Heart left ventricle (tissue), 16 donors: ENCODE measurements around the gene NUAK2. TPM values are rescaled to one million over a fixed set of nuclear protein-coding genes. Genes with fewer than 3 reads are reported as not detected.
A peak's percentile ranks its signal among the peaks of the same experiment; 100 is the strongest.

Experiments
- ATAC-seq, 4 donors: fragments of 200-7000 bp; cut with Tn5 transposase; one replicate each; pipeline ENCODE4 v1.9.1; 2020 to 2022; ENCODE audit warnings: moderate library complexity in 4 of 4, mild to moderate bottlenecking in 3 of 4, moderate number of reproducible peaks in 1 of 4
- DNase-seq, 5 donors: peaks; one replicate each; pipeline ENCODE4 v3.0.0-alpha.2; 2020
- H3K27ac ChIP-seq, 12 donors: fragments of 200-600 bp; sonication (generic) in 4 of 12; one replicate each; pipeline versions ENCODE4 v1.5.0 to v1.8.0; 2016 to 2022; ENCODE audit warnings: mild to moderate bottlenecking in 2 of 12
- H3K27me3 ChIP-seq, 9 donors: fragments of 200-600 bp; sonication (generic) in 2 of 9; one replicate each; pipeline versions ENCODE4 v1.5.1 to v1.8.0; 2016 to 2022; ENCODE audit warnings: mild to moderate bottlenecking in 3 of 9
- H3K36me3 ChIP-seq, 9 donors: fragments of 200-600 bp; sonication (generic) in 2 of 9; one replicate each; pipeline versions ENCODE4 v1.5.0 to v1.8.0; 2018 to 2022; ENCODE audit warnings: mild to moderate bottlenecking in 2 of 9
- H3K4me1 ChIP-seq, 12 donors: fragments of 200-600 bp; sonication (generic) in 4 of 12; one replicate each; pipeline versions ENCODE4 v1.5.0 to v1.8.0; 2016 to 2022; ENCODE audit warnings: mild to moderate bottlenecking in 3 of 12
- H3K4me3 ChIP-seq, 12 donors: fragments of 200-600 bp; sonication (generic) in 4 of 12; one replicate each; pipeline versions ENCODE4 v1.5.0 to v1.8.0; 2017 to 2022; ENCODE audit warnings: mild to moderate bottlenecking in 9 of 12, moderate library complexity in 4 of 12
- H3K9me3 ChIP-seq, 12 donors: fragments of 200-600 bp; sonication (generic) in 4 of 12; one replicate each; pipeline versions ENCODE4 v1.5.0 to v1.8.0; 2016 to 2022; ENCODE audit warnings: mild to moderate bottlenecking in 1 of 12
- CTCF ChIP-seq, 12 donors: fragments of 200-600 bp; sonication (generic) in 4 of 12; IDR thresholded peaks; one replicate each; pipeline versions ENCODE4 v1.5.0 to v1.8.0; 2018 to 2022; ENCODE audit warnings: antibody characterized with exemption in 12 of 12, mild to moderate bottlenecking in 5 of 12
- POLR2A ChIP-seq, 2 donors: fragments of 450-650 bp; IDR thresholded peaks; one replicate each; pipeline ENCODE4 v1.6.1; 2017; ENCODE audit warnings: antibody characterized with exemption in 2 of 2, mild to moderate bottlenecking in 2 of 2, moderate library complexity in 2 of 2
- WGBS, 4 donors: extraction: QIAGEN DNeasy Blood & Tissue Kit in 2 of 4; methylation state at CpG; one replicate each; pipeline versions ENCODE4 v1.1.5 to v1.1.7; 2013 to 2018; 5-methylcytosine and 5-hydroxymethylcytosine counted together
- intact Hi-C, 10 donors: fragments of 100-400 bp; cut with DNase I; formaldehyde crosslinking; loops; one replicate each; pipeline versions ENCODE4 v1.11.1 to v1.14.2; 2022
- polyA plus RNA-seq, 2 donors: library from polyadenylated mRNA; stranded (reverse); fragments of 200-250 nt; gene quantifications; one replicate each; pipeline ENCODE4 v1.2.3, GENCODE V29; 2013
- total RNA-seq, 9 donors: library from RNA; depleted of rRNA in 2 of 9; stranded (reverse); fragments of >200 nt in 2 of 9; fragmentation: NEBNext Ultra II Directional in 3 of 9; extraction: Animal tissue kit (Norgen Biotek cat#: 25700) in 3 of 9; gene quantifications; one replicate each; pipeline versions ENCODE4 v1.1.0 to v1.2.4, GENCODE V29; 2016 to 2023
- donor health status: ischemic (EF 13 %, LVEDD 7.1; RV severe dilation, severe dysfunction).
- donor health status: healthy with polysubstance abuse.
- donor health status: DM: no; HTN: yes; CAD: no.
- donor health status: DM: no; HTN: no; CAD: no.
- donor health status: ischemic (EF 25% LVEDD 6.9; RV normal size, moderate dysfunction).
- donor health status: ischemic (EF 25% LVEDD 5.7; RV mildly dilated, moderate dysfunction).
- donor health status: healthy.
- donor health status: DM: yes; HTN: yes; CAD: no.
- donor health status: ischemic (EF 35%, LVEDD 5.7; RV mildly dilated, moderate dysfunction).
- donor health status: nonischemic (EF 11% LVEDD 7.7; RV severe dilation, severe dysfunction).
- donor health status: DM: yes; HTN: yes; CAD: no.
- donor health status: PGD.
- donor health status: ischemic (EF 29% LVEDD 5.4; RV normal size, mild dysfunction).
- donor health status: nonischemic (EF 23%, LVEDD 6.1; RV moderate dilation, normal function).

NUAK2 gene
- total and polyA plus RNA-seq, 11 donors = 0.25 to 2.6 (median 0.66) TPM

- DNase-seq (no peak), ATAC-seq (peak in 2 of 4 donors; percentile 12 to 18)
- Histone ChIP-seq H3K27me3 (peaks cover 0 to 13% (median 6%) of the 10 kb centered on the region in 9 donors), H3K36me3 (no peaks in the 10 kb centered on the region), H3K4me1 (peaks cover 0 to 15% (median 0%) of the 10 kb centered on the region in 12 donors), H3K9me3 (no peaks in the 10 kb centered on the region), H3K4me3 (no peak overlapping the region), H3K27ac (no peak overlapping the region)
- intact Hi-C loops = loop anchor here in 5 of 10 donors (5.0 to 10.0 kb wide), 6 partner anchors 80 to 170 kb away; no protein-coding TSS in a partner anchor
- WGBS, 4 donors = 82 to 89% (median 86%) methylated on average over 11 of the region's 11 CpGs
- TF ChIP-seq CTCF (IDR thresholded peaks at IDR 0.05) (no peak), POLR2A (IDR thresholded peaks at IDR 0.05) (no peak)
These were observed 30.6 kb upstream of the NUAK2 start for GRCh38 chr1:205351984-205352713.

- Histone ChIP-seq H3K27ac (no peak overlapping the region), H3K36me3 (no peaks in the 10 kb centered on the region), H3K4me1 (peaks cover 0 to 9% (median 0%) of the 10 kb centered on the region in 12 donors), H3K27me3 (peaks cover 0 to 19% (median 0%) of the 10 kb centered on the region in 9 donors), H3K4me3 (no peak overlapping the region), H3K9me3 (no peaks in the 10 kb centered on the region)
- WGBS, 4 donors = 75 to 84% (median 82%) methylated on average over 4 to 8 of the region's 8 CpGs
- no peak for TF ChIP-seq POLR2A (IDR thresholded peaks at IDR 0.05)
- no peak for TF ChIP-seq CTCF (IDR thresholded peaks at IDR 0.05)
- DNase-seq = no peak
- ATAC-seq = peak in 1 of 4 donors; percentile 16
- intact Hi-C loops = loop anchor here in 5 of 10 donors (5.0 to 10.0 kb wide), 6 partner anchors 82 to 172 kb away; no protein-coding TSS in a partner anchor
These were observed 29.2 kb upstream of the NUAK2 start for GRCh38 chr1:205350691-205351141.

- DNase-seq (no peak), ATAC-seq (no peak)
- Histone ChIP-seq H3K36me3 (no peaks in the 10 kb centered on the region), H3K4me1 (peaks cover 0 to 8% (median 0%) of the 10 kb centered on the region in 12 donors), H3K27ac (no peak overlapping the region), H3K9me3 (no peaks in the 10 kb centered on the region), H3K27me3 (peaks cover 0 to 25% (median 5%) of the 10 kb centered on the region in 9 donors), H3K4me3 (no peak overlapping the region)
- intact Hi-C loops = loop anchor here in 5 of 10 donors (5.0 to 10.0 kb wide), 6 partner anchors 82 to 172 kb away; no protein-coding TSS in a partner anchor
- WGBS, 4 donors = 75 to 87% (median 81%) methylated on average over 4 of the region's 4 CpGs
- TF ChIP-seq POLR2A (IDR thresholded peaks at IDR 0.05) = no peak
- no peak for TF ChIP-seq CTCF (IDR thresholded peaks at IDR 0.05)
These were observed 28.6 kb upstream of the NUAK2 start for GRCh38 chr1:205350124-205350523.
